Esophagus squamous epithelium (tissue), 4 donors: ENCODE data around the gene REC8.
A peak's percentile ranks its signal among the peaks of the same experiment; 100 is the strongest.

Experiments
- POLR2A ChIP-seq, 4 donors: fragments of 450-650 bp; IDR thresholded peaks; one replicate each; pipeline ENCODE4 v1.6.1; 2017; ENCODE audit warnings: antibody characterized with exemption in 4 of 4, mild to moderate bottlenecking in 4 of 4, moderate library complexity in 3 of 4
- TF ChIP-seq, protein P1 (sequence below), 6 experiments: fragments of 450-650 bp in 4 of 6; fragments of 200-600 bp in 2 of 6; sonication (generic) in 2 of 6; IDR thresholded peaks; one replicate each; pipeline ENCODE4 v1.5.1; 2016 to 2019; ENCODE audit warnings: antibody characterized with exemption in 6 of 6, mild to moderate bottlenecking in 4 of 6, moderate library complexity in 4 of 6

DNA sequence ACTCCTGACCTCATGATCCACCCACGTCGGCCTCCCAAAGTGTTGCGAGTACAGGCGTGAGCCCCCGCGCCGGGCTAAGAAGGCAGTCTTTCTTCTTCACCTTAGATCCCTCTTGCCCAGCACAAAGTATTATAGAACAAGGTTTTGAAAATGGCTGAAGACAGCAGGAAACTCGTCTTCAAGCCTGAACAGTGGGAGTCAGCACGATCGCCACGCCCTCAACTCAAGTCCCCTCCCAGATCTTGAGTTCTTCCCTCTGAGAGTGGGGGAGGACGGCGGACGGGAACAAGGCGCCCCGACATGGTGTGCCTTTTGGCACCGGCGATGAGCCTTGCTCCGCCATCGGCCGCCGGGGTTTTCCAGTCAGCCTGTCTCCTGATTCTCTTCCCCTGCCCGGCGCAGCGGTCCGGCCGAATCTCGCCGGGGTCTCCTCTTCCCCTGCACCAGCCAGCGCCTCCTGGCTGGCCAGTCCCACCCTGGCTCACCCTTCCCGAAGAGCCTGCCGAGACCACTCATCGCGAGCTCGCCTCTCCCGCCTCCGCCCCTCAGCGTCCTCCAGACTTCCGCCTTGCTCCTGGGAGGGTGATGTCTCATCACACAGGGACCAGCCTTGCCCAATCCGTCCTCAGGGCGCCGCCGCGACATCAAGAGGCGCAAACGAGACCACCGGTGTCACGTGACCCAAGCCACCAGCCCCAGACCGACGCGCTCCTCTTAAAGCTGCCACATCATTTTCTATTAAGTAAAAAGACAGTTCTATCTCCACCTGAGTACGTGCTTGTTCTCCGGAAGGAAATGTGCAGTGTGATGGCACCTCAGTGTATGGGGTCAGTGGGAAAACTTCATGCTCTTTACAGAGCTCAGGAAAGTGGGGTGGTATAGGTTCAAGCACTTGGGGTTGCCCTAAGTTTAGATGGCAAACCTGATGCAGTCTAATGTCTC lies 41.3 kb downstream of the REC8 start, which contains the start of gene CHMP4A:
- TF ChIP-seq, protein P1, sequence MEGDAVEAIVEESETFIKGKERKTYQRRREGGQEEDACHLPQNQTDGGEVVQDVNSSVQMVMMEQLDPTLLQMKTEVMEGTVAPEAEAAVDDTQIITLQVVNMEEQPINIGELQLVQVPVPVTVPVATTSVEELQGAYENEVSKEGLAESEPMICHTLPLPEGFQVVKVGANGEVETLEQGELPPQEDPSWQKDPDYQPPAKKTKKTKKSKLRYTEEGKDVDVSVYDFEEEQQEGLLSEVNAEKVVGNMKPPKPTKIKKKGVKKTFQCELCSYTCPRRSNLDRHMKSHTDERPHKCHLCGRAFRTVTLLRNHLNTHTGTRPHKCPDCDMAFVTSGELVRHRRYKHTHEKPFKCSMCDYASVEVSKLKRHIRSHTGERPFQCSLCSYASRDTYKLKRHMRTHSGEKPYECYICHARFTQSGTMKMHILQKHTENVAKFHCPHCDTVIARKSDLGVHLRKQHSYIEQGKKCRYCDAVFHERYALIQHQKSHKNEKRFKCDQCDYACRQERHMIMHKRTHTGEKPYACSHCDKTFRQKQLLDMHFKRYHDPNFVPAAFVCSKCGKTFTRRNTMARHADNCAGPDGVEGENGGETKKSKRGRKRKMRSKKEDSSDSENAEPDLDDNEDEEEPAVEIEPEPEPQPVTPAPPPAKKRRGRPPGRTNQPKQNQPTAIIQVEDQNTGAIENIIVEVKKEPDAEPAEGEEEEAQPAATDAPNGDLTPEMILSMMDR (IDR thresholded peaks at IDR 0.05), result peak in 3 of 6 experiments; percentile 12 to 41 (median 33)
- peak in 3 of 4 donors; percentile 94 to 97 (median 96) for TF ChIP-seq POLR2A (IDR thresholded peaks at IDR 0.05)
